HAP-1 (cell line): ENCODE results near the gene PDZK1IP1.

ENCODE experiments used
- DNase-seq, 2 experiments: peaks; one replicate each; pipeline ENCODE4 v3.0.0-alpha.2; 2016 to 2020; ENCODE audit warnings: low spot score in 2 of 2
- H3K27me3 ChIP-seq: fragments of 250-450 bp; sonication (Bioruptor Pico); 2 replicates; pipeline ENCODE4 v1.5.1; 2020; ENCODE audit warnings: low read depth, mild to moderate bottlenecking, moderate library complexity
- H3K36me3 ChIP-seq: fragments of 250-450 bp; sonication (Bioruptor Pico); replicated peaks from 2 replicates; pipeline ENCODE4 v1.5.1; 2020; ENCODE audit warnings: mild to moderate bottlenecking
- H3K4me1 ChIP-seq: fragments of 250-450 bp; sonication (Bioruptor Pico); 2 replicates; pipeline ENCODE4 v1.5.1; 2020; ENCODE audit warnings: mild to moderate bottlenecking
- H3K4me3 ChIP-seq: fragments of 250-450 bp; sonication (Bioruptor Pico); 2 replicates; pipeline ENCODE4 v1.5.1; 2020; ENCODE audit warnings: mild to moderate bottlenecking, moderate library complexity
- H3K9me3 ChIP-seq: fragments of 250-450 bp; sonication (Bioruptor Pico); 2 replicates; pipeline ENCODE4 v1.5.1; 2020; ENCODE audit warnings: mild to moderate bottlenecking, moderate library complexity
- in situ Hi-C: fragments of 300-500 bp; cut with MboI; formaldehyde crosslinking; loops from 3 replicates; pipeline ENCODE4 v1.14.3; 2020; ENCODE audit warnings: low sequenced_read_pairs, inconsistent platforms, mixed read lengths

PDZK1IP1 gene

GRCh38 chr1:47227341-47228232, 37.8 kb upstream of the PDZK1IP1 start:
- Histone ChIP-seq H3K27me3 (peaks cover 22% of the 10 kb centered on the region), H3K9me3 (no peaks in the 10 kb centered on the region), H3K4me3 (peak overlapping the region; percentile 37), H3K4me1 (peaks cover 29% of the 10 kb centered on the region), H3K36me3 (no peaks in the 10 kb centered on the region)
- in situ Hi-C loops: no loop called here
- peak; percentile 21 to 37 for DNase-seq

DNA sequence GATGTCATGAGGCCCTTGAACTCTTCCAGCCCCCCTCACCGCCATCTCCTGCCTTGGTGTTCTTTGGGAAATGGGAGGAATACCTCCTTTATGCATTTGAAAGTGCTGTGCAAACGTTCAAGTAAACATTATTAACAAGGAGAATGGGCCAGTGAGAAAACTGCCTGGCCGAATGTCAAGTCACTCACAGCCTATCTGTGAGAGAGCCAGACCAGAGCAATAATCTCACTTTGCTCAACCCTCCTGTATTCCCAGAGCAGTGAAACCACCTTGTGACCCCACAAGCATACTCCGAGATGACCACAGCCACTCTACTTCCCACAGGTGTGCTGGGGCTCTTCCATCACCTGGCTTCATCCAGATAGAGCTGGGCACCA, 37.0 kb upstream of the PDZK1IP1 start:
- peak overlapping the region; percentile 32 for H3K4me3 ChIP-seq
- no peaks in the 10 kb centered on the region for H3K36me3 ChIP-seq
- H3K27me3 ChIP-seq: peaks cover 17% of the 10 kb centered on the region
- peaks cover 29% of the 10 kb centered on the region for H3K4me1 ChIP-seq
- DNase-seq: no peak
- no peaks in the 10 kb centered on the region for H3K9me3 ChIP-seq
- in situ Hi-C loops: no loop called here

GRCh38 chr1:47226121-47226838, 36.4 kb upstream of the PDZK1IP1 start:
- H3K36me3 ChIP-seq: no peaks in the 10 kb centered on the region
- no peaks in the 10 kb centered on the region for H3K9me3 ChIP-seq
- H3K4me3 ChIP-seq: peak overlapping the region; percentile 32
- DNase-seq: peak in 1 of 2 experiments; percentile 54
- in situ Hi-C loops: no loop called here
- peaks cover 11% of the 10 kb centered on the region for H3K27me3 ChIP-seq
- H3K4me1 ChIP-seq: peaks cover 26% of the 10 kb centered on the region

GRCh38 chr1:47225430-47226100, 35.7 kb upstream of the PDZK1IP1 start:
- in situ Hi-C loops: no loop called here
- H3K27me3 ChIP-seq: peaks cover 7% of the 10 kb centered on the region
- H3K4me3 ChIP-seq: peak overlapping the region; percentile 32
- H3K4me1 ChIP-seq: peaks cover 23% of the 10 kb centered on the region
- H3K36me3 ChIP-seq: peaks cover 4% of the 10 kb centered on the region
- peak; percentile 4 to 50 for DNase-seq
- H3K9me3 ChIP-seq: no peaks in the 10 kb centered on the region

- Histone ChIP-seq H3K4me1 (peaks cover 19% of the 10 kb centered on the region), H3K27me3 (peaks cover 3% of the 10 kb centered on the region; the same call in 1 of the 2 replicates), H3K36me3 (peaks cover 8% of the 10 kb centered on the region), H3K4me3 (peak overlapping the region; percentile 32), H3K9me3 (no peaks in the 10 kb centered on the region)
- peak in 1 of 2 experiments; percentile 25 for DNase-seq
- in situ Hi-C loops: no loop called here
These were observed 35.0 kb upstream of the PDZK1IP1 start for GRCh38 chr1:47224676-47225399.

DNA sequence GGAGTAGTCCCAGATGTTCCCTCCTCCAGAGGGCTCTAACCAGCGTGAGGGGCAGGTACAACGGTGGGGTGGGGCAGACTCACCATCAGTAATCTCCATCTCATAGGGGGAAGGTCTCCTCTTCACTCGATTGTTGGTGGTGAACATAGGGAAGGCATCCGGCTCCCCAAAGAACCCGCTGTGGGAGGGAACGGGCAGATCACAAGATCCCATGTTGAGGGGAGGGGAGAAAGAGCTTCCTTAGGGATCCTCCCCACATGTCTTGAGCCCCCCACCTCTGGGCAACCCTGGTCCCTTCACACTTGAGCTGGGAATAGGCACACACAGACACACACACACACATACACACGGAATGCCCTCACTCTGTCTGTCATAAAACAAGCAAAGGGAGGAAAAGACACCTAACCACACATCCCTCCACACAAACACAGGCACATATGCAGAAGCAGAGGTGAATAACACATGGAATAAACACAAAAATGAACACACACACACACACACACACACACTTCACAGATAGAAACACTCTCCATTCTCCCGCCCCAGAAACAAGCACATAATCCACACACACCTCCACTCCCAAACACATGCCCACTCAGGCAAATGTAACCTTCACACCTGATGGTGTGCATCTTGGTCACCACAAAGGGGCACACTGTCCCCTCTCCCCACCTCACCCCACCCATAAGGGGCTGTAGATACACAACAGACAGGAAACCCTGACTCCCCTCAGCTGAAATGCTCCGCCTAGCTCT, 34.3 kb upstream of the PDZK1IP1 start:
- in situ Hi-C loops: no loop called here
- Histone ChIP-seq H3K36me3 (peaks cover 11% of the 10 kb centered on the region), H3K27me3 (peaks cover 3% of the 10 kb centered on the region; the same call in 1 of the 2 replicates), H3K4me3 (peak overlapping the region; percentile 32), H3K9me3 (no peaks in the 10 kb centered on the region), H3K4me1 (peaks cover 19% of the 10 kb centered on the region)
- no peak for DNase-seq

DNA sequence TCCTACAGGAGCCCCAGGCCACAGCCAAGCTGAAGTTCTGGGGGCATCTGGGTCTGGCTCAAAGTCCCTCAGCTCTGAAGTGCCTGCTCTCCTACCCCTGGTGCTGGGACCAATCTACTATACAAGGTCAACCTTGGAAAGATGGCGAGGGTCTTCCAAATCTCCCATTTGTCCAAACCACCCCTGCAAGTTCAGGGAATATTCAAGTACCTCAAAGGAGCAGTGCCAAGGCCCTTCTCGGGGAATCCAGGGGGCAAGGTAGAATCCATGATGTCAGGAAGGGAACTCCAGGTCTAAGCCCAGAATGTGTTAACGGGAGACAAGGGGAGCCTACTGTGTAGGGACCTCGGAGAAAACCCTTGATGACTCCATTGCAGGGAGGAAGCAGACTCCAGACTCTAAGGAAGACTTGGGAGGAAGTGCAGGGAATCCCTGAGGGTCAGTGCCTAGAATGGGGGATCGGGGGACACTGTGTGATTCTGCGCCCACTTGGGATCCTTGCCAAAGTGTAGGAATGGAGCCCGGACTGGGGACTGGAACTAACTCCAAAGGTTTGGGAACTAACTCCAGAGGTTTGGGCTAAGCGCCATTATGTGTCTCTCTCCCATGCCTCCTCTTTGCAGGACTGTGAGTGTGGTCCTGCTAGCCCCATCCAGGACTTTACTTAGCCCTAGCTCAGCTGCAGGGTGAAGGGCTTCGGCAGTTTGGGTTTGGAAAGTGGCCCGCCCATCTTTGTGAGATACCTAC, 33.5 kb upstream of the PDZK1IP1 start:
- Histone ChIP-seq H3K4me1 (peaks cover 19% of the 10 kb centered on the region), H3K27me3 (peaks cover 3% of the 10 kb centered on the region; the same call in 1 of the 2 replicates), H3K9me3 (no peaks in the 10 kb centered on the region), H3K4me3 (no peak overlapping the region), H3K36me3 (peaks cover 16% of the 10 kb centered on the region)
- no peak for DNase-seq
- in situ Hi-C loops: no loop called here

- Histone ChIP-seq H3K27me3 (peaks cover 3% of the 10 kb centered on the region; the same call in 1 of the 2 replicates), H3K36me3 (peaks cover 16% of the 10 kb centered on the region), H3K4me3 (no peak overlapping the region), H3K4me1 (peaks cover 19% of the 10 kb centered on the region), H3K9me3 (no peaks in the 10 kb centered on the region)
- no peak for DNase-seq
- in situ Hi-C loops: no loop called here
These were observed 32.6 kb upstream of the PDZK1IP1 start for GRCh38 chr1:47222476-47222875.

DNA sequence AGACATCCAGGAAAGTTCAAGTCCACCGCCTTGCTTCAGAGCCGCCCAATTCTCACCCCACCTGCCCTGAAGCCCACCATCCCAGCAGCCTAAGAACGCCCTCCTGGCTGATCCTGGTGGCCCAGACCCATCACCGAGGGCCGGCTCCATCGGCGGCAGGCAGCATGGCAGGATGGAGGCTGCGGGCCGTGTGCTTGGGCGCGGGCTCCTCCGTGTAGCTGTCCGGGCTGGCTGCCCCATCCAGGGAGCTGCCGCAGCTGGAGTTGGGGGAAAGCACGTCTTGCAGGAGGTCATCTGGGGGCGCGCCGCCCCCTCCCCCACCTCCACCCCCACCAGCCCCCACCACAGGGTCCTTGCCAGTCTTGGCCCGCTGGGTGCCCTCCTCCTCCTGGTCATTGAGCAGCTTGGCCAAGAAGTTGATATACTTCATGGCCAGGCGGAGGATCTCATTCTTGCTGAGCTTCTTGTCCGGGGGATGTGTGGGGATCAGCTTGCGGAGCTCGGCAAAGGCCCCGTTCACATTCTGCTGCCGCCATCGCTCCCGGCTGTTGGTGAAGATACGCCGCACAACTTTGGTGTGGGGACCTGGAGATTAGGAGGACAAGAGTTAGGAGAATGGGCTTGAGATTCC, 29.9 kb upstream of the PDZK1IP1 start:
- H3K36me3 ChIP-seq: peaks cover 16% of the 10 kb centered on the region
- in situ Hi-C loops: no loop called here
- H3K27me3 ChIP-seq: peaks cover under 1% of the 10 kb centered on the region; the same call in 1 of the 2 replicates
- no peak for DNase-seq
- H3K4me3 ChIP-seq: no peak overlapping the region
- H3K9me3 ChIP-seq: no peaks in the 10 kb centered on the region
- peaks cover under 1% of the 10 kb centered on the region for H3K4me1 ChIP-seq

DNA sequence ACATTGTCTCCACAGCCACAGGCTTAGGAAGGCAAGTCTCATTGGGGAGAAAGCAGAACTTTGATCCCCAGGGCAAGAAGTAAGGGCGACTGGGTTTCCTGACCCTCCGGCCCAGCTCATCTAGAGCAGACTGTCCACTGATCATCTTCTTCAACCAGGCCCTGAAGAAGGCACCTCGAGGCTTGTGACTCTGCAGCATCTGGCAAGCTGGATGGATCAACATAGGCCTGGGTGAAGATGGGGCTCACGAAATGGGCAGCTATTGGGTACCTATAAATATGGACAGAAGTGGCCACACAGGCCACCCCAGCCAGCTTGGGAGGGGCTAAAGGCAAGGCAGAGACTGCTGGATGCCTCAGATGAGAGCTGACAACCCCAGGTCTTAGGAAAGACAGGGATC, 29.2 kb upstream of the PDZK1IP1 start:
- in situ Hi-C loops: no loop called here
- Histone ChIP-seq H3K9me3 (no peaks in the 10 kb centered on the region), H3K27me3 (no peaks in the 10 kb centered on the region), H3K4me1 (no peaks in the 10 kb centered on the region), H3K4me3 (no peak overlapping the region), H3K36me3 (peaks cover 16% of the 10 kb centered on the region)
- no peak for DNase-seq

DNA sequence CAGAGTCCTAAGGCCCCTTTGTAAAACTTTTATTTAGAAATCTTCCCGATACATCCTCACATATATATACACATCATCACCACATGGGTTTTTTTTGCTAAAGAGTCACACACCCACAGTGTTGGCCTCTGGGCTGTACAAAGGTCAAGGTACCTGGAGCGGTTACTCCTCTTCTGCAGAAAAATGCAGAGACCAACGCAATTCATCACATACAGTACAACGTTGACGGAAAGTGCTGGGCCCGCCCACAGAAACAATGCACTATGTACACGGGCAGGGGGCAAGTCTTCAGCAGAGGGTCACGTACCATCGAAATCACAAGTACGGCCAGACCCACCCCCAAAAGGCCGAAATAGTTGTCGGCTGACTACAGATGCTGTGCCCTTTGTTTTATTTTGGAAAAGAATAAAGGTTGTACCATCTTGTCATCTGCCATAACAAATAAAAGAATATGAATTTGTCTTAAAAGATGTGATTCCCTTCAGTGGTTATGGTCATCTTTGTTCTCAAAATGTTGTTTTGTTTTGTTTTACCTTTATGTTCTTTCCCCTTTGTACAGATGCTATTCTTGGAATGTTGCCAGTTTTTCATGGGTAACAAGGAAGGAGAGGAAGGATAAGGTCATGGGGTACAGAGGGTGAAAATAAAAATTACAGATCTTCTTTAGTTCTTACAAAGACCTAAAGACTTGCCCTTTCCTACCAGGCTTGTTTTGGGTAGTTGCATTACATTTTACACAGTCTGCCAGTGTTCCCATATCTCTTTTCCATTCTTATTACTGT, 26.6 kb upstream of the PDZK1IP1 start:
- Histone ChIP-seq H3K4me1 (no peaks in the 10 kb centered on the region), H3K9me3 (no peaks in the 10 kb centered on the region), H3K36me3 (peaks cover 16% of the 10 kb centered on the region), H3K27me3 (no peaks in the 10 kb centered on the region), H3K4me3 (no peak overlapping the region)
- DNase-seq: no peak
- in situ Hi-C loops: no loop called here
